AG04450 (cell line): ENCODE data around the gene TMEM238. TPM values are rescaled to one million over a fixed set of nuclear protein-coding genes. Genes with fewer than 3 reads are reported as not detected.
"Not testable (repeated sequence)": the region's sequence is repeated elsewhere in the genome, so short reads cannot be mapped to it uniquely, and the experiment has no call there.

Experiments
- CTCF ChIA-PET: fragments of 300-600, 350-600 bp; formaldehyde crosslinking; extraction: SDS; loops from one replicate; lab custom pipeline; 2022; ENCODE audit warnings: antibody characterized with exemption, inconsistent platforms; lab: Charles Lee
- POLR2A ChIA-PET: fragments of 350-600 bp; formaldehyde crosslinking; extraction: SDS; loops from one replicate; lab custom pipeline; 2021; ENCODE audit warnings: antibody characterized with exemption, inconsistent platforms; lab: Yijun Ruan, JAX
- DNase-seq: peaks from one replicate; pipeline ENCODE4 v3.0.0-alpha.2; 2011; ENCODE audit warnings: low read depth, low spot score
- H3K27ac ChIP-seq: one replicate; pipeline ENCODE4 v1.5.1; 2012; ENCODE audit warnings: low read depth, low read length, control low read depth
- H3K27me3 ChIP-seq: one replicate; pipeline ENCODE4 v1.6.0; 2012; ENCODE audit warnings: low read length; ENCODE audit not compliant: control insufficient read depth, insufficient read depth
- H3K4me3 ChIP-seq: 2 replicates; pipeline ENCODE4 v1.5.1; 2011; ENCODE audit warnings: mild to moderate bottlenecking, low read depth, low read length, control low read depth
- H3K9me3 ChIP-seq: 2 replicates; pipeline ENCODE4 v1.5.1; 2012; ENCODE audit warnings: low read length; ENCODE audit not compliant: control insufficient read depth, insufficient read depth
- CTCF ChIP-seq: IDR thresholded peaks from 2 replicates; pipeline ENCODE4 v1.5.1; 2011; ENCODE audit warnings: low read depth, low read length, control low read depth, inconsistent platforms
- polyA plus RNA-seq: library from polyadenylated mRNA; depleted of rRNA; stranded (reverse); fragments of >200 nt; gene quantifications from 2 replicates; pipeline ENCODE4 v1.2.3, GENCODE V29; 2011

The TMEM238 gene
- polyA plus RNA-seq, 1 experiment = not detected

DNA sequence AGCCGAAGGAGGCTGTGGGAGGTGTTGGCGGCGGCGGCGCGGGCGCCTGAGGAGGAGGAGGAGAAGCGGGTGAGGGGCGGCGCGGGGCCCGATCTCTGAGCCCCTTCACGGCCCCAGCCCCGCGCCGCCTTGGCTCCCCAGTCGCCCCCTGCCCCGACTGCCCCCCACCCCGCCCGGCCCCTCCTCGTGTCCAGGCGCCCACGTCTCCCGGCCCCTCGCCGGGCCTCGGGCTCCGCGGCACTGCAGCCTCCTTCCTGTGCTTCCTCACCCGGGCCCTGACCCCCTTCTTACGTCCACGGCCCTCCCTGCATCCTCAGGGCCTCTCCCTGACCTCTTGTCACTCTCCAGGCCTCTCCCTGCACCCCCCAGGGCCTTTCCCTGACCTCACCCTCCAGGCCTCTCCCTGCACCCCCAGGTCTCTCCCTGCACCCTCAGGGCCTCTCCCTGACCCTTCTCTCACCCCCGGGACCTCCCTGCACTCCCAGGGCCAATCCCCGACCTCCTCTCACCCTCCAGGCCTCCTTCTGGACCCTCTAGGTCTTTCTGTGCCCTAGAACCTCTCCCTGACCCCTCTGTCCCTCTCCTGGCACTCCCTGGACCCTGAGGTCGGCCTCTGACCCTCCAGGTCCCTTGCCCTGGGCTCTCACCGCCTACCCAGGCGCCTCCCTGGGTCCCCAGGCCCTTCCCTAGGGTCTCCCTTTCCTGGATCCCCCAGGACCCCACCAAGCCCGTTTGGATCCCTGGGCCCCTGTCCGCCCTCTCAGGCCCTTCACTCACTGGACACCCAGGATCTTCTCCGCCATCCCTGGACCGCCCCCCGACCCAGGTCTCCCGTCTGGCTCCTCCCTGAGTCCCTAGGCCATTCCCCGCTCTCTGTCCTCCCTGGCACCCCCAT is 44.0 kb downstream of the TMEM238 start:
- no peak for TF ChIP-seq CTCF
- no peak for DNase-seq
- H3K27me3 ChIP-seq = no peaks in the 10 kb centered on the region

GRCh38 chr19:55339105-55339888 is 44.8 kb downstream of the TMEM238 start, which contains the start of gene KMT5C:
TSS of gene KMT5C (plus strand) at chr19:55339876. CDS start at chr19:55341937, 2,061 bp downstream.
- Histone ChIP-seq H3K4me3 (peak within 1 kb of the TSS; percentile 79), H3K9me3 (no peaks in the 10 kb centered on the region; the same call in 1 of the 2 replicates), H3K27ac (peak within 1 kb of the TSS; percentile 91), H3K27me3 (no peaks in the 10 kb centered on the region)
- peak; percentile 100 for DNase-seq
- TF ChIP-seq CTCF = peak; percentile 43
- CTCF ChIA-PET = interaction anchor here (0.5 to 2.5 kb wide), 13 partner anchors 9 to 199 kb away, joined by 3 to 34 read pairs (median 3); partner anchors contain the start of genes TMEM238 and TMEM86B
- POLR2A ChIA-PET = interaction anchor here (0.5 to 1.8 kb wide), 19 partner anchors 10 to 186 kb away, joined by 3 to 20 read pairs (median 4); partner anchors contain the start of genes GARIN5B, IL11, NAT14 and PPP6R1

More for the DNA sequence above, 44.0 kb downstream of the TMEM238 start:
- ChIA-PET CTCF (interaction anchor here (0.5 to 2.5 kb wide), 11 partner anchors 8 to 199 kb away, joined by 3 to 34 read pairs (median 3); partner anchors contain the start of genes TMEM238 and TMEM86B), POLR2A (interaction anchor here (0.6 to 1.8 kb wide), 13 partner anchors 19 to 1198 kb away, joined by 3 to 20 read pairs (median 5); partner anchors contain the start of genes GARIN5B, IL11, NAT14 and PPP6R1)
- H3K4me3 ChIP-seq = peak overlapping the region; percentile 79
- no peaks in the 10 kb centered on the region; the same call in 1 of the 2 replicates for H3K9me3 ChIP-seq
- no peak overlapping the region for H3K27ac ChIP-seq

- Histone ChIP-seq H3K4me3 (no peak overlapping the region), H3K27me3 (peaks cover 5% of the 10 kb centered on the region), H3K9me3 (no peaks in the 10 kb centered on the region), H3K27ac (no peak overlapping the region)
- no peak for DNase-seq
- ChIA-PET POLR2A (no interaction called here), CTCF (interaction anchor here (0.9 to 1.1 kb wide), 2 partner anchors 34 to 44 kb away, joined by 3 read pairs; no protein-coding TSS in a partner anchor)
- TF ChIP-seq CTCF = no peak
Observed at GRCh38 chr19:55336101-55336500, 48.0 kb downstream of the TMEM238 start.

DNA sequence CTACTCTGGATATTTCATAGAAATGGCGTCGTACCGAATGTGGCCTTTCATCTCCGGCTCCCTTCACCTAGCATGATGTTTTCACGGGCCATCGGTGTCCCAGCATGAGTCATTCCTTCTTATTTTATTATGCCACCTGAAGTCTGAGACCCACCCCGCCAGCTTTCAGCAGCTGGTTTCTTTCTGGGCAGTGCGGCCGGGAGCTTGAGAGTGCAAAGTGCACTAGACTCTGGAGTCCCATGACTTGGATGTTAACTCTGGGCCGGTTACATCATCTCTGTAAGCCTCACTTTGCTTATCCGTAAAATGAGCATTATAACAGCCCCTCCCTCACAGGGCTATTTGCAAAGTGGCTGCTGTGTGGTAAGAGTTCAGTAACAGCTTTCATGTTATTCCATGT is 50.2 kb downstream of the TMEM238 start:
- no peak overlapping the region for H3K4me3 ChIP-seq
- no peak for DNase-seq
- ChIA-PET CTCF (no interaction called here), POLR2A (no interaction called here)
- no peaks in the 10 kb centered on the region for H3K9me3 ChIP-seq
- no peak for TF ChIP-seq CTCF
- H3K27ac ChIP-seq = no peak overlapping the region
- peaks cover 5% of the 10 kb centered on the region for H3K27me3 ChIP-seq

GRCh38 chr19:55329791-55330190 is 54.3 kb downstream of the TMEM238 start:
- H3K9me3 ChIP-seq, H3K27ac ChIP-seq, H3K27me3 ChIP-seq, DNase-seq, H3K4me3 ChIP-seq, POLR2A ChIA-PET: not testable (repeated sequence)
- CTCF ChIA-PET = interaction anchor here (0.7 to 1.0 kb wide), 2 partner anchors 10 to 186 kb away, joined by 3 read pairs; partner anchors contain the start of gene KMT5C
